Activated naive CD4-positive, alpha-beta T cell treated with anti-CD3 and anti-CD28 coated beads, Interleukin-2, amount 10 ng/mL, durations not matched to agents 5 hours and 36 hours (primary cell): ENCODE measurements around the gene BUB3. TPM values are rescaled to one million over a fixed set of nuclear protein-coding genes. Genes with fewer than 3 reads are reported as not detected.

Source experiments
- total RNA-seq, 2 experiments: library from RNA; stranded (reverse); gene quantifications; one replicate each; pipeline ENCODE4 v1.2.3, GENCODE V29; 2021

The BUB3 gene, protein sequence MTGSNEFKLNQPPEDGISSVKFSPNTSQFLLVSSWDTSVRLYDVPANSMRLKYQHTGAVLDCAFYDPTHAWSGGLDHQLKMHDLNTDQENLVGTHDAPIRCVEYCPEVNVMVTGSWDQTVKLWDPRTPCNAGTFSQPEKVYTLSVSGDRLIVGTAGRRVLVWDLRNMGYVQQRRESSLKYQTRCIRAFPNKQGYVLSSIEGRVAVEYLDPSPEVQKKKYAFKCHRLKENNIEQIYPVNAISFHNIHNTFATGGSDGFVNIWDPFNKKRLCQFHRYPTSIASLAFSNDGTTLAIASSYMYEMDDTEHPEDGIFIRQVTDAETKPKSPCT
- 100 to 1,000 TPM; 211 to 220 TPM for total RNA-seq

DNA sequence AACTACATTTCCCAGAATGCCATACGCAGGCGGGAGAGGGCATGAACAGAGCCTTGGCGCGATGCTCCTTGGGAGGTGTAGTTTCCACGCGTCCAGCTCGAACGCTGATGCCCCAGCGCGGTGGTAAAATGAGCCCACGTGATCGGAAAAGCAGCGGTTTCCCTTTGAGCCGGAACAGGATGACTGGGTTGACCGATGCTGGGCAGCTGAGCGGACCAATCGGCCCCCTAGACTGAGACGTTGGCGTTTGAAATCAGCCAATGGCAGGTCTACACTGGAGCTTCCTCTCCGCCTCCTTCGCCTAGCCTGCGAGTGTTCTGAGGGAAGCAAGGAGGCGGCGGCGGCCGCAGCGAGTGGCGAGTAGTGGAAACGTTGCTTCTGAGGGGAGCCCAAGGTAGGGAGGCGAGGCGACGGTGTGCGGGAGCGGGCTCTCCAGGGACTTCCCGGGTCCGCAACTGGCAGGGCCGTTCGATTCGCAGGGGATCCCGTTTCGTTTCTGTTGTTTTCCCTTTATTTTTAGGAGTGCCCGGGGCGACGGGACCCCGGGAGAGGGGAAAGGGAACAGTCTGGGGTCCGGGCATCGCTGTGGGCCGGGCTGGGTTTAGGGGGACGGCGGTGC, at the start of gene BUB3:
Gene BUB3, plus strand, starts transcription at position 311 of the 619 bp plus-strand sequence. CDS start 516 bp downstream, outside the sequence.

DNA sequence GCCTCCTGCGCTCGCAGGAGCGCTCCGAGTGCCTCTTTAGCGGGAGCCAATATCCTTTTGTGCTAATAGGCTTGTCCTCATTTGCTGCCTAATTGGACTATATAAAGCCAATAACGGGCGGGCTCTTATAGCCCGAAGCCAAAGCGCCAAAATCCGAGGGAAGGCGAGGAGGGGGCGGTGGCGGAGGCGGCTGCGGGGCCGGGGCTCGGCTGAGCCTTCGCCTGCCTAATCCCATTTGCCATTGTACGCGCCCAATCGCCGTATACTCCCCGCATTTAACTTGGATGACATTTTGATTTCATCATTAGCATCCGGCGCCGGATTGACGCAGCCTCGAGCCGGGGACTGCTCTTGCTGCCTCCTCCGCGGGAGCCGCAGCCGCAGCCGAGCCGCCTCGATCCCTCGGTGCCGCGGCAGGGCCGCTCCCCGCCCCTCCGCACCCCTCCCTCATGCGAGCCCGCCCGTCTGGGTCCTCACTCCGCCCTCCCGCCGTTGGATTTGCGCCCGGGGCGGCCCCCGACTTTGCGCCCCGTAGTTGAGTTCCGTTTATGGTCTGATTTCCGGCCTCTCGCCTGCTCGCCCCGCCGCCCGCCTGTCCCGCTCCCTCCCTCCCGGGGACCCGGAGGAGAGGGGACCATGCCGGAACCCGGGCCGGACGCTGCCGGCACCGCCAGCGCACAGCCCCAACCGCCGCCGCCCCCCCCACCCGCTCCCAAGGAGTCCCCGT, 18.6 kb upstream of the BUB3 start, which contains the start of gene HMX3:
Gene HMX3, plus strand, starts transcription at position 556 of the 727 bp plus-strand sequence. Its CDS starts 81 bp downstream, at position 637.

DNA sequence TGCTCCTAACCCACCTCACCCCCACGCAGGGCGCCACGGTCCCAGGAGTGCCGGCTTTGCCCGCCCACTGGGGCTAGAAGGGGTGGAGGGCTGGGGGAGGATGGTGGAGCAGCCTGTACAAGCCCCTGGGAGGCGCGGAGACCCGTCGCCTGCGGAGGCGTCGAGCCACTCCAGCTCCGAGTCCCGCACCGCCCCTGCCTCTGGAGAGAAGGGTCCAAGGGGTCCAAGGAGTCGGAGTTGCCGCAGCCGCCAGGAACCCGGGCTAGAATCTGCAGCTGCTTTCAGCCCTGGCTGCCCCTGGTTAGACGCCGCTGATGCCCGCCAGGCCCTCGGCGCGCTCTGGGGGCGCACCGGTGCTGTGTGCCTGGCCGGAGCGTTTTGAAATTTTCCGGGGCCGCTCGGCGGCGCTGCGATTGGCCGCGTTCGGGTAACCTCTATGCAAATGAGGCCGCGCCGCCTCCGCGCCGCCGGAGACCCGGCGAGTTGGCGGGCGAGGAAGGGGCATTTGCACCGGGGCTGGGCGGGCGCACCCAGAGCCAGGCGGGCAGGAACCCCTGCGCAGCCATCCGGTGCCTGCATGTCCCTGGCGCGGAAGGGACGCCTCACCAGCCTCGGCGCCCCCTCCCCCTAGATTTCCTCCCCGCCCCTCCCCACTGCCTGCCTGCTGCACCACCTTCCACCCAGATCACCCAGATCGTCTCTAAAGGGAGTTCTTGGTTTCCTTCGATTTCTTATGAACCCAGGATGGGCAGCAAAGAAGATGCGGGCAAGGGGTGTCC, 6.4 kb upstream of the BUB3 start, which contains the start of gene HMX2:
Gene HMX2, plus strand, starts transcription at position 502 of the 779 bp plus-strand sequence. Its CDS starts 243 bp downstream, at position 745.

Other genes with a start within 250 kb of the BUB3 start
- not detected for gene FAM24A, start 243.8 kb upstream of the BUB3 start, total RNA-seq
- 10 to 100 TPM; 15.0 to 15.2 TPM for gene C10orf88, start 200.2 kb upstream of the BUB3 start, total RNA-seq
- gene PSTK, start 174.0 kb upstream of the BUB3 start, total RNA-seq: 1 to 10 TPM; 3.8 to 4.0 TPM
- 10 to 100 TPM; 15.9 to 16.0 TPM for gene IKZF5, start 145.6 kb upstream of the BUB3 start, total RNA-seq
- 10 to 100 TPM; 19.4 to 20.5 TPM for gene ACADSB, start 145.4 kb upstream of the BUB3 start, total RNA-seq
- not detected for gene HMX3, start 18.4 kb upstream of the BUB3 start, total RNA-seq
- gene HMX2, start 6.3 kb upstream of the BUB3 start, total RNA-seq: not detected